Ishikawa (cell line): ENCODE data around the gene COL2A1.

Experiments
- CEBPB ChIP-seq: IDR thresholded peaks from 2 replicates; pipeline ENCODE4 v1.6.1; 2012
- EGR1 ChIP-seq: IDR thresholded peaks from 2 replicates; pipeline ENCODE4 v1.6.1; 2012
- EP300 ChIP-seq: IDR thresholded peaks from 2 replicates; pipeline ENCODE4 v1.6.1; 2012; ENCODE audit warnings: borderline replicate concordance
- FOXM1 ChIP-seq: IDR thresholded peaks from 2 replicates; pipeline ENCODE4 v1.6.1; 2012; ENCODE audit warnings: low read depth, borderline replicate concordance
- NFIC ChIP-seq: IDR thresholded peaks from 2 replicates; pipeline ENCODE4 v1.6.1; 2012
- RAD21 ChIP-seq: IDR thresholded peaks from 2 replicates; pipeline ENCODE4 v1.6.1; 2012; ENCODE audit warnings: low read depth
- TAF1 ChIP-seq: IDR thresholded peaks from 2 replicates; pipeline ENCODE4 v1.6.1; 2012; ENCODE audit warnings: low read depth, mild to moderate bottlenecking
- TEAD4 ChIP-seq: IDR thresholded peaks from 2 replicates; pipeline ENCODE4 v1.6.1; 2012
- YY1 ChIP-seq: IDR thresholded peaks from 2 replicates; pipeline ENCODE4 v1.6.1; 2012; ENCODE audit warnings: low read depth
- ZBTB7A ChIP-seq: IDR thresholded peaks from 2 replicates; pipeline ENCODE4 v1.6.1; 2012; ENCODE audit warnings: low read depth
- TF ChIP-seq, protein P1 (sequence below): IDR thresholded peaks from 2 replicates; pipeline ENCODE4 v1.6.1; 2012
- TF ChIP-seq, protein P2 (sequence below): IDR thresholded peaks from 2 replicates; pipeline ENCODE4 v1.6.1; 2012
- TF ChIP-seq, protein P3 (sequence below): IDR thresholded peaks from 2 replicates; pipeline ENCODE4 v1.6.1; 2012; ENCODE audit warnings: low read depth, mild to moderate bottlenecking

DNA sequence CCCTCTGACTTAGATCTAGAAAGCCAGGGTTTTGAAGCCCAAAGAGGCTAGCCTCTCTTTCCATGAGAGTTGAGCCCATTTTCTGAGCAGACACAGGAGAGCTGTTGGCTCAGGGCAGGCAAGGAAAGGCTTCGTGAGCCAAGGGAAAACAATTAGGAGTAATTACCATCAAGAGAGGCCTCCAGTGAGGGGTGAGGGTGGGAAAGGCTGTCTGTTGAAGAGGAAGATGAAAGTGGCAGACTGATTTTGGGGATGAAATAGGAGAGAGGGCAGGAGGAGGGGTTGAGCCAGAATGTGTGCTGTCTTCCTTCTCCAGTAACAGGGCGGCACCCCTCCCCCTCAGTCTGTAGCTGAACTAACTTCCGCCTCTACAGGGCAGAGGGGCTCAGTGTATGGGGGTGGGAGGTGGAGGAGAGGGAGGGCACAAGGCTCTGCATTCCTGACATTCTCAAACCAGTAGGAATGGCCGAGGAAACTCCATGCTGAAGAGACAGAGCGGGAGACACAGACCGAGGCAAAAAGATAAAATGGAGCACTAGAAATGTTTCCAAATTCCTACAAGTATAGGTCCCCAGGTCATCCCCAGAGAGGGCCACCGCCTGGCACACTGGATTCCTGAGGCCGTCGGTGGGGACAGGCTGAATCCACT is 33.1 kb upstream of the COL2A1 start:
- TF ChIP-seq CEBPB (no peak), RAD21 (no peak), TEAD4 (peak; percentile 47; the same call in 1 of the 2 replicates), YY1 (no peak), EP300 (no peak), FOXM1 (no peak), ZBTB7A (no peak), NFIC (no peak), TAF1 (no peak), EGR1 (no peak)
- TF ChIP-seq, protein P1, sequence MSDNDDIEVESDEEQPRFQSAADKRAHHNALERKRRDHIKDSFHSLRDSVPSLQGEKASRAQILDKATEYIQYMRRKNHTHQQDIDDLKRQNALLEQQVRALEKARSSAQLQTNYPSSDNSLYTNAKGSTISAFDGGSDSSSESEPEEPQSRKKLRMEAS, result no peak
- TF ChIP-seq, protein P2, sequence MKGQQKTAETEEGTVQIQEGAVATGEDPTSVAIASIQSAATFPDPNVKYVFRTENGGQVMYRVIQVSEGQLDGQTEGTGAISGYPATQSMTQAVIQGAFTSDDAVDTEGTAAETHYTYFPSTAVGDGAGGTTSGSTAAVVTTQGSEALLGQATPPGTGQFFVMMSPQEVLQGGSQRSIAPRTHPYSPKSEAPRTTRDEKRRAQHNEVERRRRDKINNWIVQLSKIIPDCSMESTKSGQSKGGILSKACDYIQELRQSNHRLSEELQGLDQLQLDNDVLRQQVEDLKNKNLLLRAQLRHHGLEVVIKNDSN, result no peak
- TF ChIP-seq, protein P3, sequence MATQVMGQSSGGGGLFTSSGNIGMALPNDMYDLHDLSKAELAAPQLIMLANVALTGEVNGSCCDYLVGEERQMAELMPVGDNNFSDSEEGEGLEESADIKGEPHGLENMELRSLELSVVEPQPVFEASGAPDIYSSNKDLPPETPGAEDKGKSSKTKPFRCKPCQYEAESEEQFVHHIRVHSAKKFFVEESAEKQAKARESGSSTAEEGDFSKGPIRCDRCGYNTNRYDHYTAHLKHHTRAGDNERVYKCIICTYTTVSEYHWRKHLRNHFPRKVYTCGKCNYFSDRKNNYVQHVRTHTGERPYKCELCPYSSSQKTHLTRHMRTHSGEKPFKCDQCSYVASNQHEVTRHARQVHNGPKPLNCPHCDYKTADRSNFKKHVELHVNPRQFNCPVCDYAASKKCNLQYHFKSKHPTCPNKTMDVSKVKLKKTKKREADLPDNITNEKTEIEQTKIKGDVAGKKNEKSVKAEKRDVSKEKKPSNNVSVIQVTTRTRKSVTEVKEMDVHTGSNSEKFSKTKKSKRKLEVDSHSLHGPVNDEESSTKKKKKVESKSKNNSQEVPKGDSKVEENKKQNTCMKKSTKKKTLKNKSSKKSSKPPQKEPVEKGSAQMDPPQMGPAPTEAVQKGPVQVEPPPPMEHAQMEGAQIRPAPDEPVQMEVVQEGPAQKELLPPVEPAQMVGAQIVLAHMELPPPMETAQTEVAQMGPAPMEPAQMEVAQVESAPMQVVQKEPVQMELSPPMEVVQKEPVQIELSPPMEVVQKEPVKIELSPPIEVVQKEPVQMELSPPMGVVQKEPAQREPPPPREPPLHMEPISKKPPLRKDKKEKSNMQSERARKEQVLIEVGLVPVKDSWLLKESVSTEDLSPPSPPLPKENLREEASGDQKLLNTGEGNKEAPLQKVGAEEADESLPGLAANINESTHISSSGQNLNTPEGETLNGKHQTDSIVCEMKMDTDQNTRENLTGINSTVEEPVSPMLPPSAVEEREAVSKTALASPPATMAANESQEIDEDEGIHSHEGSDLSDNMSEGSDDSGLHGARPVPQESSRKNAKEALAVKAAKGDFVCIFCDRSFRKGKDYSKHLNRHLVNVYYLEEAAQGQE, result no peak
